Upper lobe of right lung (tissue), 1 donor: ENCODE data around the gene MAP3K3. TPM values are rescaled to one million over a fixed set of nuclear protein-coding genes. Genes with fewer than 3 reads are reported as not detected.

ENCODE experiments used
- ATAC-seq: fragments of 200-7000 bp; cut with Tn5 transposase; one replicate; pipeline ENCODE4 v1.9.1; 2020; ENCODE audit warnings: mild to moderate bottlenecking, moderate library complexity
- DNase-seq: peaks from one replicate; pipeline ENCODE4 v3.0.0-alpha.2; 2020
- H3K27ac ChIP-seq: fragments of 200-600 bp; one replicate; pipeline ENCODE4 v1.8.0; 2022
- H3K27me3 ChIP-seq: fragments of 200-600 bp; one replicate; pipeline ENCODE4 v1.8.0; 2022; ENCODE audit warnings: mild to moderate bottlenecking
- H3K36me3 ChIP-seq: fragments of 200-600 bp; one replicate; pipeline ENCODE4 v1.8.0; 2022
- H3K4me1 ChIP-seq: fragments of 200-600 bp; one replicate; pipeline ENCODE4 v1.8.0; 2022
- H3K4me3 ChIP-seq: fragments of 200-600 bp; one replicate; pipeline ENCODE4 v1.8.0; 2022; ENCODE audit warnings: mild to moderate bottlenecking
- H3K9me3 ChIP-seq: fragments of 200-600 bp; one replicate; pipeline ENCODE4 v1.8.0; 2022
- intact Hi-C: fragments of 100-400 bp; cut with DNase I; formaldehyde crosslinking; loops from one replicate; pipeline ENCODE4 v1.11.0; 2022
- total RNA-seq: library from RNA; stranded (reverse); fragmentation: NEBNext Ultra II Directional; extraction: Animal tissue kit (Norgen Biotek cat#: 25700); gene quantifications from one replicate; pipeline ENCODE4 v1.2.1, GENCODE V29; 2021
- TF ChIP-seq, protein P1 (sequence below): fragments of 200-600 bp; IDR thresholded peaks from one replicate; pipeline ENCODE4 v1.8.0; 2022; ENCODE audit warnings: antibody characterized with exemption
- donor health status: DM: no; HTN: yes; CAD: no; lungs with severe emphysema.

Gene MAP3K3
- total RNA-seq, 1 donor from 2014 or later = 57.5 TPM

DNA sequence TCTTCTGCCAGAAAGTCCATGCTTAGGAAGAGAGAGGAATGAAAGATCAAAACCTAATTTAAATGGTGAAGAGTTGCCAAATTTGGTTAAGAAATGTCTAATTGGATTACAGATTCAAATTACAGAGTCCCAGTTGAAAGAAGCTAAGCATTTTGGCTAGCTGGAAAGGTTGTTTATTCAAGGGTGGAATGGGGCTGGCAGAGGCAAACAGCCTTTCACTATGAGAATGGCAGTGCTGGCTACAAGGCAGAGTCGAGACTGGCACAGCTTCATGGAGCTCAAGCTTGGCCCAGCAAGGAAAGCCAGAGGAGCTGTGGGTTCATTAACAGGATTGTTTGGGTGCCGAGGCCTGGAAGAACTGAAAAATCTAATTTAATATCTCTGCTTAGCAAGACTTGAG, 13.6 kb downstream of the MAP3K3 start:
- H3K27ac ChIP-seq = no peak overlapping the region
- no peak overlapping the region for H3K4me3 ChIP-seq
- peaks cover 20% of the 10 kb centered on the region for H3K4me1 ChIP-seq
- intact Hi-C loops = no loop called here
- TF ChIP-seq, protein P1, sequence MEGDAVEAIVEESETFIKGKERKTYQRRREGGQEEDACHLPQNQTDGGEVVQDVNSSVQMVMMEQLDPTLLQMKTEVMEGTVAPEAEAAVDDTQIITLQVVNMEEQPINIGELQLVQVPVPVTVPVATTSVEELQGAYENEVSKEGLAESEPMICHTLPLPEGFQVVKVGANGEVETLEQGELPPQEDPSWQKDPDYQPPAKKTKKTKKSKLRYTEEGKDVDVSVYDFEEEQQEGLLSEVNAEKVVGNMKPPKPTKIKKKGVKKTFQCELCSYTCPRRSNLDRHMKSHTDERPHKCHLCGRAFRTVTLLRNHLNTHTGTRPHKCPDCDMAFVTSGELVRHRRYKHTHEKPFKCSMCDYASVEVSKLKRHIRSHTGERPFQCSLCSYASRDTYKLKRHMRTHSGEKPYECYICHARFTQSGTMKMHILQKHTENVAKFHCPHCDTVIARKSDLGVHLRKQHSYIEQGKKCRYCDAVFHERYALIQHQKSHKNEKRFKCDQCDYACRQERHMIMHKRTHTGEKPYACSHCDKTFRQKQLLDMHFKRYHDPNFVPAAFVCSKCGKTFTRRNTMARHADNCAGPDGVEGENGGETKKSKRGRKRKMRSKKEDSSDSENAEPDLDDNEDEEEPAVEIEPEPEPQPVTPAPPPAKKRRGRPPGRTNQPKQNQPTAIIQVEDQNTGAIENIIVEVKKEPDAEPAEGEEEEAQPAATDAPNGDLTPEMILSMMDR = no peak
- no peak for ATAC-seq
- H3K27me3 ChIP-seq = no peaks in the 10 kb centered on the region
- no peaks in the 10 kb centered on the region for H3K9me3 ChIP-seq
- no peak for DNase-seq
- H3K36me3 ChIP-seq = peaks cover 64% of the 10 kb centered on the region

DNA sequence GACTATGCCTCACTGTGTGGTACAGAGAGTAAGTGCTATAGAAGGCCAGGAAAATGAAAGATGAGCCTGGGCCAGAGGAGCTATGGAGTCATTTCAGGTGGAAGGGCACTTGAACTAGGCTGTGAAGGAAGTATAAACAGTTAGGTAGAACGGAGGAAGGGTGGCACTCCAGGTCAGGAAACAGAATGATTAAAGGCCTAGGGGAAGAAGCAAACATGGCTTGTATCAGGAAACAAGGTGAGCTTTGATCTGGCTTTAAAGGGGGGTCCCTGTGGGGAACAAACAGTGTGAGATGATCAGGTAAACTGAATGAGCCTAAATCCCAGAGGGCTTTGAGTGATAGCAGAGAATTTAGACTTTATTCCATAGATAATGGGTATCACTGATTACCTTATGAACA, 16.9 kb downstream of the MAP3K3 start:
- peaks cover 52% of the 10 kb centered on the region for H3K36me3 ChIP-seq
- no peak overlapping the region for H3K4me3 ChIP-seq

DNA sequence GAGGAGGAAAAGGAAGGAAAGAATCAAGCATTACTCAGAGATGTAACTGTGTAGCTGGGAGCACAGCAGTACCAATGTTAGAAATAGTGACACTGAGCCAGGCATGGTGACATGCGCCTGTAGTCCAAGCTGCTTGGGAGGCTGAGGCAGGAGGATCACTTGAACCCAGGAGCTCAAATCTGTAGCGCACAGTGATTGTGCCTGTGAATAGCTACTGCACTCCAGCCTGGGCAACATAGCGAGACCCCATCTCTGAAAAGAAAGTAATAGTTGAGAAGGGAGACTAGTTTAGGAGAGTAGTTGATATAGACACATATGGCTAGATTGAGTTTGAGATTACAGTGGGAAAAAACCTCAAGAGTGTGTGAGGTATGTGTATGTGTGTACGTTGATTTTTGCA, 17.8 kb downstream of the MAP3K3 start:
- ATAC-seq = no peak
- Histone ChIP-seq H3K9me3 (no peaks in the 10 kb centered on the region), H3K27ac (no peak overlapping the region), H3K4me1 (peaks cover 7% of the 10 kb centered on the region), H3K36me3 (peaks cover 47% of the 10 kb centered on the region), H3K4me3 (no peak overlapping the region), H3K27me3 (no peaks in the 10 kb centered on the region)
- DNase-seq = no peak
- TF ChIP-seq, protein P1 = no peak
- intact Hi-C loops = no loop called here

More for the DNA sequence above, 16.9 kb downstream of the MAP3K3 start:
- TF ChIP-seq, protein P1 = no peak
- no peaks in the 10 kb centered on the region for H3K27me3 ChIP-seq
- intact Hi-C loops = no loop called here
- ATAC-seq (peak; percentile 32), DNase-seq (no peak)
- H3K4me1 ChIP-seq = peaks cover 14% of the 10 kb centered on the region
- H3K27ac ChIP-seq = no peak overlapping the region
- H3K9me3 ChIP-seq = no peaks in the 10 kb centered on the region

DNA sequence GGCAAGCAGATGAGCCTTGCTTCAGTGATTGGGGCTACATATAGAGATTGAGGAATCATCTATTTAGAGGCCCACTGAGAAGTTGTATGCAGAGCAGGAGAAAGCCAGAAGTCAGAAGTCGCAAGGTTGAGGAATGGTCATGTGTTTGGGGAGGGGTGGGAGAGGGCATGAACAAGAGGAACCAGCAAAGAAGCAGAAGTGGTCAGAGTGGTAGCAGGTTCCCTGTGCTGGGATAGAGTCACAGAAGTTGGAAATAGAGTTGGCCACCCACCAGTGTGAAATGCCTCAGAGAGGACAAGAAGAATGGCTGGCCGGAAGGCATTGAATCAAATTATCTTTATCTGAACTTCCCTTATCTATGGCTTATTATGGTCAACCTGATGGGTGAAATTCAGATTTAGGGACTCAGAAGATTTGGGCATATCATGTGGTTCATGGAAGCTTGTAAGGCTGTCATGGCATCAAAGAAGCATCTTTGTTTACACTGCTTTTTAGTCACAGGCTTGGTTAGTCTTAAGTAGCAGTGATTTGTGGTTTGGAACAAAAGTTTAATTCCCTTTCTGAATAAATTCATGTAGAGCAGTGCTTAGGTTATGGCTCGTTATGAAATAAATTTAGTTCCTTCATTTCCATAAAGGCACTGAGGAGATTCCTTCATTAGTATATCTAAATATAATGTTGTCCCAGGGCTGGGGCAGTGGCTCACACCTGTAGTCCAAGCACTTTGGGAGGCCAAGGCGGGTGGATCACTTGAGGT, 19.7 kb downstream of the MAP3K3 start:
- TF ChIP-seq, protein P1 = no peak
- Histone ChIP-seq H3K27ac (no peak overlapping the region), H3K4me3 (no peak overlapping the region), H3K4me1 (peaks cover 16% of the 10 kb centered on the region), H3K27me3 (no peaks in the 10 kb centered on the region), H3K36me3 (peaks cover 44% of the 10 kb centered on the region), H3K9me3 (no peaks in the 10 kb centered on the region)
- intact Hi-C loops = no loop called here
- ATAC-seq (peak; percentile 94), DNase-seq (no peak)

DNA sequence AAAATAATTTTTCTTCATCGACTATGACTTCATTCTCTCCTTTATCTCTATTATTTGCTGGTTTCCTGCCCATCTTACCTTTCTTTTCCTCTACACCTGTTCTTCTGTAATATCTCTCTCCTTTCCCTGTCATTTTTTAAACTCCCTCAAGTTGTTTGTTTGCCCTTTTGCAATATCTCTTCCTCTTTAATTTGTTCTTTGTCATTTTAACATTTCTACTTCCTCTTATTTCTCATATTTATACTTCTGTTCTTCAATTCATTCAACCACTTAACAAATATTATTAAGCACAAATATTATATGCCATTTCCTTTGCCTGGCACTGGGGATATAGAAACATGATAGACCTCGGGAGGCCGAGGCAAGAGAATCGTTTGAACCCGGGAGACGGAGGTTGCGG, 22.6 kb downstream of the MAP3K3 start:
- peaks cover 25% of the 10 kb centered on the region for H3K36me3 ChIP-seq
- DNase-seq = no peak
- TF ChIP-seq, protein P1 = no peak
- no peak overlapping the region for H3K4me3 ChIP-seq
- peaks cover 26% of the 10 kb centered on the region for H3K4me1 ChIP-seq
- intact Hi-C loops = no loop called here
- H3K9me3 ChIP-seq = no peaks in the 10 kb centered on the region
- H3K27ac ChIP-seq = no peak overlapping the region
- ATAC-seq = no peak
- H3K27me3 ChIP-seq = no peaks in the 10 kb centered on the region
